Mesendoderm (in vitro differentiated cells): ENCODE results near the gene DMTF1.

Experiments used
- DNase-seq: peaks from one replicate; pipeline ENCODE4 v3.0.0; 2013
- H2AK5ac ChIP-seq: 2 replicates; pipeline ENCODE4 v1.6.1; 2013; ENCODE audit warnings: low read length, inconsistent platforms
- H2BK120ac ChIP-seq: 2 replicates; pipeline ENCODE4 v1.6.1; 2013; ENCODE audit warnings: low read depth, mild to moderate bottlenecking, low read length, moderate library complexity, mixed read lengths
- H2BK15ac ChIP-seq: replicated peaks from 2 replicates; pipeline ENCODE4 v1.6.1; 2013; ENCODE audit warnings: low read depth, mild to moderate bottlenecking, moderate library complexity
- H2BK5ac ChIP-seq: 2 replicates; pipeline ENCODE4 v1.6.1; 2013; ENCODE audit warnings: low read length, inconsistent platforms
- H3K18ac ChIP-seq: 2 replicates; pipeline ENCODE4 v1.6.1; 2013; ENCODE audit warnings: mild to moderate bottlenecking, low read length, mixed read lengths
- H3K23ac ChIP-seq: one replicate; pipeline ENCODE4 v1.6.1; 2013; ENCODE audit warnings: low read length
- H3K27ac ChIP-seq: 2 replicates; pipeline ENCODE4 v1.5.1; 2013; ENCODE audit warnings: low read depth, mild to moderate bottlenecking, inconsistent platforms, low read length, moderate library complexity
- H3K27me3 ChIP-seq: 2 replicates; pipeline ENCODE4 v1.6.1; 2013; ENCODE audit warnings: low read length, control low read depth, mild to moderate bottlenecking, inconsistent platforms; ENCODE audit not compliant: insufficient read depth, poor library complexity
- H3K36me3 ChIP-seq: 2 replicates; pipeline ENCODE4 v1.6.1; 2013; ENCODE audit warnings: low read length, inconsistent platforms; ENCODE audit not compliant: control insufficient read depth, insufficient read depth
- H3K4ac ChIP-seq: one replicate; pipeline ENCODE4 v1.6.1; 2013; ENCODE audit warnings: low read depth, mild to moderate bottlenecking, low read length, moderate library complexity
- H3K4me1 ChIP-seq: 2 replicates; pipeline ENCODE4 v1.6.1; 2013; ENCODE audit warnings: low read depth, low read length, inconsistent platforms; ENCODE audit not compliant: control insufficient read depth
- H3K4me2 ChIP-seq: 2 replicates; pipeline ENCODE4 v1.6.1; 2013; ENCODE audit warnings: low read length
- H3K4me3 ChIP-seq: 2 replicates; pipeline ENCODE4 v1.5.1; 2013; ENCODE audit warnings: mild to moderate bottlenecking, low read length
- H3K56ac ChIP-seq: one replicate; pipeline ENCODE4 v1.6.1; 2013; ENCODE audit warnings: low read length
- H3K79me1 ChIP-seq: 2 replicates; pipeline ENCODE4 v1.6.1; 2013; ENCODE audit warnings: low read length, inconsistent platforms
- H3K79me2 ChIP-seq: 2 replicates; pipeline ENCODE4 v1.6.1; 2013; ENCODE audit warnings: mild to moderate bottlenecking, low read length; ENCODE audit not compliant: control insufficient read depth, insufficient read depth
- H3K9ac ChIP-seq: 2 replicates; pipeline ENCODE4 v1.6.1; 2013; ENCODE audit warnings: low read length, inconsistent platforms
- H4K5ac ChIP-seq: one replicate; pipeline ENCODE4 v1.6.1; 2013; ENCODE audit warnings: low read length
- H4K8ac ChIP-seq: one replicate; pipeline ENCODE4 v1.6.1; 2013; ENCODE audit warnings: low read depth, mild to moderate bottlenecking, control low read depth, low read length, moderate library complexity
- WGBS: extraction: QIAGEN DNeasy Blood & Tissue Kit; methylation state at CpG from one replicate; pipeline ENCODE4 v1.1.7; 2013; ENCODE audit warnings: low lambda C conversion rate, missing lambda C conversion rate; ENCODE audit not compliant: insufficient coverage; ENCODE audit errors: extremely low coverage; 5-methylcytosine and 5-hydroxymethylcytosine counted together

Gene DMTF1

GRCh38 chr7:87123105-87123504 lies 29.1 kb upstream of the DMTF1 start:
- Histone ChIP-seq H4K8ac (no peak overlapping the region), H2BK120ac (no peak overlapping the region), H3K56ac (no peak overlapping the region), H3K79me1 (no peaks in the 10 kb centered on the region), H3K27ac (no peak overlapping the region), H3K4ac (no peak overlapping the region), H3K23ac (no peak overlapping the region), H3K27me3 (no peaks in the 10 kb centered on the region), H3K18ac (no peak overlapping the region), H3K4me2 (no peak overlapping the region), H3K79me2 (no peaks in the 10 kb centered on the region), H3K36me3 (no peaks in the 10 kb centered on the region), H3K4me1 (no peaks in the 10 kb centered on the region), H4K5ac (no peak overlapping the region), H2BK15ac (no peak overlapping the region), H2AK5ac (no peak overlapping the region), H3K4me3 (no peak overlapping the region), H3K9ac (no peak overlapping the region), H2BK5ac (no peak overlapping the region)
- DNase-seq: no peak

GRCh38 chr7:87127019-87127418 lies 25.2 kb upstream of the DMTF1 start:
- no peak overlapping the region for H4K8ac ChIP-seq
- no peak overlapping the region for H3K23ac ChIP-seq
- no peak overlapping the region for H3K4me3 ChIP-seq
- peaks cover 9% of the 10 kb centered on the region for H3K4me1 ChIP-seq
- no peak overlapping the region for H2BK120ac ChIP-seq
- no peak for DNase-seq
- no peak overlapping the region for H4K5ac ChIP-seq
- no peak overlapping the region for H2AK5ac ChIP-seq
- H3K79me1 ChIP-seq: no peaks in the 10 kb centered on the region
- no peak overlapping the region for H3K56ac ChIP-seq
- no peak overlapping the region for H3K4me2 ChIP-seq
- H3K9ac ChIP-seq: no peak overlapping the region
- no peak overlapping the region for H3K27ac ChIP-seq
- no peak overlapping the region for H3K4ac ChIP-seq
- no peak overlapping the region for H2BK5ac ChIP-seq
- no peaks in the 10 kb centered on the region for H3K79me2 ChIP-seq
- H3K18ac ChIP-seq: peak overlapping the region; percentile 9
- no peaks in the 10 kb centered on the region for H3K27me3 ChIP-seq
- H3K36me3 ChIP-seq: no peaks in the 10 kb centered on the region
- H2BK15ac ChIP-seq: no peak overlapping the region
- no CpG with 5 or more reads among the region's 7 CpGs for WGBS

GRCh38 chr7:87128861-87129267 lies 23.4 kb upstream of the DMTF1 start:
- Histone ChIP-seq H3K4me1 (peaks cover 9% of the 10 kb centered on the region), H2BK15ac (no peak overlapping the region), H3K79me2 (no peaks in the 10 kb centered on the region), H3K79me1 (no peaks in the 10 kb centered on the region), H4K8ac (no peak overlapping the region), H3K18ac (no peak overlapping the region), H3K56ac (peak overlapping the region; percentile 45), H3K4me3 (no peak overlapping the region), H4K5ac (no peak overlapping the region), H3K27ac (peak overlapping the region; percentile 25), H3K4ac (no peak overlapping the region), H2BK5ac (peak overlapping the region; percentile 29), H3K4me2 (peak overlapping the region; percentile 5), H3K23ac (no peak overlapping the region), H2AK5ac (no peak overlapping the region), H3K27me3 (no peaks in the 10 kb centered on the region), H3K9ac (peak overlapping the region; percentile 15), H2BK120ac (no peak overlapping the region), H3K36me3 (no peaks in the 10 kb centered on the region)
- DNase-seq: peak; percentile 92
- no CpG with 5 or more reads among the region's 4 CpGs for WGBS

GRCh38 chr7:87129332-87129731 lies 22.9 kb upstream of the DMTF1 start:
- Histone ChIP-seq H3K4me3 (no peak overlapping the region), H3K79me2 (no peaks in the 10 kb centered on the region), H4K8ac (no peak overlapping the region), H3K4me1 (peaks cover 9% of the 10 kb centered on the region), H2BK120ac (no peak overlapping the region), H3K56ac (peak overlapping the region; percentile 45), H3K27me3 (no peaks in the 10 kb centered on the region), H3K79me1 (no peaks in the 10 kb centered on the region), H2BK5ac (peak overlapping the region; percentile 28), H3K27ac (peak overlapping the region; percentile 25), H3K4ac (no peak overlapping the region), H3K4me2 (peak overlapping the region; percentile 5), H4K5ac (no peak overlapping the region), H3K18ac (no peak overlapping the region), H3K9ac (peak overlapping the region; percentile 15), H3K36me3 (no peaks in the 10 kb centered on the region), H2BK15ac (no peak overlapping the region), H2AK5ac (no peak overlapping the region), H3K23ac (no peak overlapping the region)
- peak; percentile 83 for DNase-seq
- no CpG with 5 or more reads among the region's 3 CpGs for WGBS

GRCh38 chr7:87129848-87130247 lies 22.4 kb upstream of the DMTF1 start:
- no peak overlapping the region for H2BK120ac ChIP-seq
- no peak overlapping the region for H3K23ac ChIP-seq
- no peak overlapping the region for H3K4ac ChIP-seq
- DNase-seq: peak; percentile 27
- H2AK5ac ChIP-seq: peak overlapping the region; percentile 6
- no peaks in the 10 kb centered on the region for H3K79me2 ChIP-seq
- peak overlapping the region; percentile 22 for H3K27ac ChIP-seq
- peak overlapping the region; percentile 58 for H3K56ac ChIP-seq
- no peaks in the 10 kb centered on the region for H3K36me3 ChIP-seq
- H2BK15ac ChIP-seq: no peak overlapping the region
- peak overlapping the region; percentile 18 for H3K9ac ChIP-seq
- H4K8ac ChIP-seq: no peak overlapping the region
- peaks cover 9% of the 10 kb centered on the region for H3K4me1 ChIP-seq
- H3K4me2 ChIP-seq: no peak overlapping the region
- no peak overlapping the region for H4K5ac ChIP-seq
- H3K79me1 ChIP-seq: no peaks in the 10 kb centered on the region
- H3K4me3 ChIP-seq: no peak overlapping the region
- H3K27me3 ChIP-seq: no peaks in the 10 kb centered on the region
- H3K18ac ChIP-seq: peak overlapping the region; percentile 6
- H2BK5ac ChIP-seq: peak overlapping the region; percentile 69
- no CpG with 5 or more reads among the region's 3 CpGs for WGBS

GRCh38 chr7:87131771-87132170 lies 20.5 kb upstream of the DMTF1 start:
- Histone ChIP-seq H3K23ac (no peak overlapping the region), H4K5ac (no peak overlapping the region), H3K9ac (no peak overlapping the region), H3K56ac (no peak overlapping the region), H3K4me1 (peaks cover 9% of the 10 kb centered on the region), H4K8ac (no peak overlapping the region), H3K27ac (no peak overlapping the region), H3K4ac (no peak overlapping the region), H3K79me2 (no peaks in the 10 kb centered on the region), H3K4me2 (no peak overlapping the region), H3K18ac (no peak overlapping the region), H2BK15ac (no peak overlapping the region), H3K36me3 (no peaks in the 10 kb centered on the region), H2BK120ac (no peak overlapping the region), H3K79me1 (no peaks in the 10 kb centered on the region), H2AK5ac (no peak overlapping the region), H3K27me3 (no peaks in the 10 kb centered on the region), H3K4me3 (no peak overlapping the region), H2BK5ac (no peak overlapping the region)
- DNase-seq: no peak
- WGBS: no CpG with 5 or more reads among the region's 3 CpGs
